ENCODE data around the gene HOXD3.

The HOXD3 gene

GRCh38 chr2:176157499-176158185, 535 bp downstream of the HOXD3 start:
- H2AFZ ChIP-seq (ENCODE audit: low read depth): no peak overlapping the region
- H3K9ac ChIP-seq: no peak overlapping the region
- H3K27ac ChIP-seq: no peak overlapping the region
- H3K4me1 ChIP-seq (ENCODE audit: low read depth, poor library complexity, severe bottlenecking): no peaks in the 10 kb centered on the region
- H3K4me3 ChIP-seq (IDR thresholded peaks at IDR 0.05; ENCODE audit: insufficient read depth, low read depth, low read length): no peak overlapping the region
- no peak overlapping the region for H3K4me2 ChIP-seq
- no peak for TF ChIP-seq CTCF (conservative IDR thresholded peaks at IDR 0.05; ENCODE audit: low read depth, low read length)
- H3K36me3 ChIP-seq (ENCODE audit: insufficient read depth): no peaks in the 10 kb centered on the region
- no peaks in the 10 kb centered on the region for H3K79me2 ChIP-seq (ENCODE audit: insufficient read depth, low read depth)
- H4K20me1 ChIP-seq (ENCODE audit: insufficient read depth): no peaks in the 10 kb centered on the region
- H3K27me3 ChIP-seq (ENCODE audit: insufficient read depth, low read depth): no peaks in the 10 kb centered on the region

DNA sequence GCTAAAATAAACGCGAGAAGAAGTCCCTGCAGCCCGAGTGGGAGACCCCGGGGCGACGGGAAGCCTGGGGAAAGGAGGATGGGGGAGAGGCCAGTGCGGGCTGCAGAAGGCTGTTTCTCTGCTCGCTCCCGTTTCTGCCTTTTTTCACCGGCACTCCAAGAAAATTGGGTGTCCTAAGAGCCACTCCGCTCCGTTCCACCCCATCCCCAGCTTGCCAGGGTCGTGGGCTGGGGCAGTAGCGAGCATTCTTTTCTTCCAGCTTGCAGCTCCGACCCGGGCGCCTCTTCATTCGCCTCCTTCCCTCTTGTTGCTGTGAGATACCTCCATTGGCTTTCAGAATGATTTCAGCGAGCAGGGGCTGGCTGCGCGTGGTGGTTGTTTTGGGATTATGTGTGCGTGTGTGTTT, 1.1 kb downstream of the HOXD3 start:
- Histone ChIP-seq H3K27ac (no peak overlapping the region), H3K27me3 (ENCODE audit: insufficient read depth, low read depth) (no peaks in the 10 kb centered on the region), H2AFZ (ENCODE audit: low read depth) (no peak overlapping the region), H3K4me2 (no peak overlapping the region), H3K36me3 (ENCODE audit: insufficient read depth) (no peaks in the 10 kb centered on the region), H3K9ac (no peak overlapping the region), H3K4me3 (IDR thresholded peaks at IDR 0.05; ENCODE audit: insufficient read depth, low read depth, low read length) (no peak overlapping the region), H3K79me2 (ENCODE audit: insufficient read depth, low read depth) (no peaks in the 10 kb centered on the region), H4K20me1 (ENCODE audit: insufficient read depth) (no peaks in the 10 kb centered on the region), H3K4me1 (ENCODE audit: low read depth, poor library complexity, severe bottlenecking) (no peaks in the 10 kb centered on the region)
- no peak for TF ChIP-seq CTCF (conservative IDR thresholded peaks at IDR 0.05; ENCODE audit: low read depth, low read length)

DNA sequence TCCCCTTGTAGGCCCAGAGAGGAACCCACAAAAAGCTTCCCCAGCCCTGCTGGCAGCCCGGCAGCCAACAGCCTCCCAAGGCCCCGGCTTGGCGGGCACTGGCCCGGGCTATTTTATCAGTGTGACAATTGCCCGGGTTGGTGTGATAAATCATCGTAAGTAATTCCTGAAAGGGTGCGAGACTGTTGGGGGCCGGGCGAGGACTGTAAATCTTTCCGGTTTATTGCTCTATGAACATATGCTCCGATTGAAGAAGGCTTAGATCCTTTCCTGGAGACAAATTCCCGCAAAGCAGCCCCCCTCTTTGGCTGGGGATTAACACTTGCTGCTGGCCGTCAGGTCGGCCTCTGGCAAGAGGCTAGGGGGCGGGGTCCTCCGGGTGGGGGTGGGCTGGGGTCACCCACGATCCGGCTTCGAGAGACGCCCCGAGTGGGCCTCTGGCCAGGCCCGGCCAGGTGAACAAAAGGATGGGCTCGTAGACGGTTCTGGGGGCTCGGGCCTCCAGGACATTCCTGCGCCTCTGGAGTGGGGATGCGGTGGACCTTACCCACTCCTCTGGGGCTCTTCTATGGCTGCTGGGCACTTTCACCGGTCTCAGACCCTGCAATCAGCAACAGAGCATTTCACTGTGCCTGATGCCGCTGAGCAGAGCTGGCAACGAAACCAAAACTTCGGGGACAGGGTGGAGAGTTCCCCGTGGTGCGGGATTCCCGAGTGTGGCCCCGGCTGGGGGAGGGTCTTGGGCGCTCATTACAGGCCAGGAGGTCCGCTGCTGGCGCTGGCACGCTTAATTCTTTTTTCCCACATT, 2.0 kb downstream of the HOXD3 start:
- H3K4me1 ChIP-seq (ENCODE audit: low read depth, poor library complexity, severe bottlenecking): no peaks in the 10 kb centered on the region
- H3K79me2 ChIP-seq (ENCODE audit: insufficient read depth, low read depth): no peaks in the 10 kb centered on the region
- no peak overlapping the region for H3K27ac ChIP-seq
- H3K4me2 ChIP-seq: no peak overlapping the region
- TF ChIP-seq CTCF (conservative IDR thresholded peaks at IDR 0.05; ENCODE audit: low read depth, low read length): no peak
- H2AFZ ChIP-seq (ENCODE audit: low read depth): no peak overlapping the region
- H3K9ac ChIP-seq: no peak overlapping the region
- H3K36me3 ChIP-seq (ENCODE audit: insufficient read depth): no peaks in the 10 kb centered on the region
- H3K27me3 ChIP-seq (ENCODE audit: insufficient read depth, low read depth): no peaks in the 10 kb centered on the region
- no peak overlapping the region for H3K4me3 ChIP-seq (IDR thresholded peaks at IDR 0.05; ENCODE audit: insufficient read depth, low read depth, low read length)
- no peaks in the 10 kb centered on the region for H4K20me1 ChIP-seq (ENCODE audit: insufficient read depth)

DNA sequence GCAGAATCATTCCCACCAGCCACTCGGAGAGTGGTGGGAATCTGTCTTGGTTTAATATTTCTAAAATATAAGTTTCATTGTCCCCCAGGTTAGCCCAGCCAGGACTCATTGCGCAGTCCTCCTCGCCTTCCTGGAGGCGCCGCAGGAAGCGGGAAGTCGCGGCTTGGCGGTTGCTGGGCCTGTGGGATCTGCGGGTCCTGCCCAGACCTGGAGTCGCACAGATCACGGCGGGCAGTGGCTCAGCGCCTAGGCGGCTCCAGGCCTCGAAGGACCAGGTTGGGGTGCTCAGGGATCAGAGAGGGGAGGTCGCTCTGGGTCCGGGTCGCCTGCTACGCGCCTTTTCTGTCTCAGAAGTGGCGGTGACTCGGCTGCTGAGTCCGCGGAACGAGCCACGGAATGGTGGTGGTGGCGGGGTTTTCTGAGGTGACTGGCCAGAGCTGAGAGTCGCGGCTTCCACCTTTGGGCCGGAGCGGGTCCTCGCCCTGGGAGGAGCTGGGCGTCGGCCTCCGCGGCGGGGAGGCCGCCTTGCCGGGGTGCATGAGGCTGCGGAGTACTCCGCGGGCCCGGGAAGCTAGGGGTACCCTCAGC, 2.6 kb downstream of the HOXD3 start:
- Histone ChIP-seq H3K79me2 (ENCODE audit: insufficient read depth, low read depth) (no peaks in the 10 kb centered on the region), H3K4me1 (ENCODE audit: low read depth, poor library complexity, severe bottlenecking) (no peaks in the 10 kb centered on the region), H2AFZ (ENCODE audit: low read depth) (no peak overlapping the region), H3K27me3 (ENCODE audit: insufficient read depth, low read depth) (no peaks in the 10 kb centered on the region), H4K20me1 (ENCODE audit: insufficient read depth) (no peaks in the 10 kb centered on the region), H3K9ac (no peak overlapping the region), H3K36me3 (ENCODE audit: insufficient read depth) (no peaks in the 10 kb centered on the region), H3K4me2 (no peak overlapping the region), H3K4me3 (IDR thresholded peaks at IDR 0.05; ENCODE audit: insufficient read depth, low read depth, low read length) (no peak overlapping the region), H3K27ac (no peak overlapping the region)
- TF ChIP-seq CTCF (conservative IDR thresholded peaks at IDR 0.05; ENCODE audit: low read depth, low read length): no peak

All from KMS-11 (cell line).